Body of pancreas (tissue), 4 donors: ENCODE measurements around the gene DTX3L.

ENCODE experiments used
- POLR2A ChIP-seq, 3 donors: fragments of 450-650 bp; IDR thresholded peaks; one replicate each; pipeline ENCODE4 v1.6.1; 2016; ENCODE audit warnings: antibody characterized with exemption in 3 of 3, mild to moderate bottlenecking in 2 of 3
- TF ChIP-seq, protein P1 (sequence below), 7 experiments: fragments of 450-650 bp in 4 of 7; fragments of 200-600 bp in 3 of 7; sonication (generic) in 3 of 7; IDR thresholded peaks; one replicate each; pipeline ENCODE4 v1.5.1; 2016 to 2019; ENCODE audit warnings: antibody characterized with exemption in 7 of 7

DNA sequence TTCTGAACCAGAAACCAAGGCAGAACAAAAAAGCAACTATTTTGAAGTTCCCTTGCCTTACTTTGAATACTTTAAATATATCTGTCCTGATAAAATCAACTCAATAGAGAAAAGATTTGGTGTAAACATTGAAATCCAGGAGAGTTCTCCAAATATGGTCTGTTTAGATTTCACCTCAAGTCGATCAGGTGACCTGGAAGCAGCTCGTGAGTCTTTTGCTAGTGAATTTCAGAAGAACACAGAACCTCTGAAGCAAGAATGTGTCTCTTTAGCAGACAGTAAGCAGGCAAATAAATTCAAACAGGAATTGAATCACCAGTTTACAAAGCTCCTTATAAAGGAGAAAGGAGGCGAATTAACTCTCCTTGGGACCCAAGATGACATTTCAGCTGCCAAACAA, 4.6 kb downstream of the DTX3L start:
- TF ChIP-seq, protein P1, sequence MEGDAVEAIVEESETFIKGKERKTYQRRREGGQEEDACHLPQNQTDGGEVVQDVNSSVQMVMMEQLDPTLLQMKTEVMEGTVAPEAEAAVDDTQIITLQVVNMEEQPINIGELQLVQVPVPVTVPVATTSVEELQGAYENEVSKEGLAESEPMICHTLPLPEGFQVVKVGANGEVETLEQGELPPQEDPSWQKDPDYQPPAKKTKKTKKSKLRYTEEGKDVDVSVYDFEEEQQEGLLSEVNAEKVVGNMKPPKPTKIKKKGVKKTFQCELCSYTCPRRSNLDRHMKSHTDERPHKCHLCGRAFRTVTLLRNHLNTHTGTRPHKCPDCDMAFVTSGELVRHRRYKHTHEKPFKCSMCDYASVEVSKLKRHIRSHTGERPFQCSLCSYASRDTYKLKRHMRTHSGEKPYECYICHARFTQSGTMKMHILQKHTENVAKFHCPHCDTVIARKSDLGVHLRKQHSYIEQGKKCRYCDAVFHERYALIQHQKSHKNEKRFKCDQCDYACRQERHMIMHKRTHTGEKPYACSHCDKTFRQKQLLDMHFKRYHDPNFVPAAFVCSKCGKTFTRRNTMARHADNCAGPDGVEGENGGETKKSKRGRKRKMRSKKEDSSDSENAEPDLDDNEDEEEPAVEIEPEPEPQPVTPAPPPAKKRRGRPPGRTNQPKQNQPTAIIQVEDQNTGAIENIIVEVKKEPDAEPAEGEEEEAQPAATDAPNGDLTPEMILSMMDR (IDR thresholded peaks at IDR 0.05) = no peak
- TF ChIP-seq POLR2A (IDR thresholded peaks at IDR 0.05) = no peak
